Measurements from ENCODE around the gene A4GALT. TPM values are rescaled to one million over a fixed set of nuclear protein-coding genes. Genes with fewer than 3 reads are reported as not detected.

Gene A4GALT
- total RNA-seq = 5.4 and 9.9 TPM in 2 replicates

DNA sequence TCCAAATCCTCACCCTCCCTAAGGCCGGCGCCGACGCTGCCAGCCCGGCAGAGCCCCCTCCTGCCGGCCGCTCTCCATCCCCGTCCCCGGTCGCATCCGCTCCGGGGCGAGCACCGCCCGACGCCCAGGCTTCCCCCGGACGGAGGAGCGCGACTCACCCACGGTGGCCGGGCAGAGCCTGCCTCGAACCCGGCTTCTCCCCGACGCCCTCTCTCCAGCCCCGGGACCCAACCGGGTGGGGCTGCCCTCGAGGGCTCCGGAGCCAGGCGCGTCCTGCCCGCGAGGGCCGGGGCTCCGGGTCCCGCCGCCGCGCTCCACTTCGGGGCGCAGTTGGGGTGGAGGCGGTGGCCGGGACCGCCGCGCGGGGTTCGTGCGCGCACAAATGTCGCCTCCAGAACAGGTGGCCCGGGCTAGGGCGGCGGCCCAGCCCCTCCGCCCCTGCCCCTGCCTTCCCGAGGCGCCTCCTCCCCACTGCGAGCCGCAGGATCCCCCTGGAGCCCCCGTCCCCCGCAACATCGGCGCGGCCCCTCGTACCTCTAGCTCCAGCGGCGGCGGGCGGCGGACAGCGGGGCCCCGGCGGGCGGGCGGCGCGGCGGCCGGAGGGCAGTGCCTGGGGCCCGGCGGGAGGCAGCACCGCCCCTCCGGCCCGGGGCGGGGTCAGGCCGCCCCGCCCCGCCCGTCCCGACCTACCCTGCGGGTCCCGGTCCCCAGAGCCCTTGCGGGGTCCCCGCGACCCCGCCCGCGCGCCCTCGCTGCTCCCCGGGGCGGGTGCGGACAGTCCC lies at the start of gene A4GALT:
Gene A4GALT, minus strand, starts transcription at position 608 of the 782 bp plus-strand sequence. CDS start 26,919 bp downstream, outside the sequence.

GRCh38 chr22:42649246-42650099 lies 71.2 kb downstream of the A4GALT start, which contains the start of gene CYB5R3:
Gene CYB5R3, minus strand, starts transcription at chr22:42649392. Its CDS starts 77 bp downstream, at chr22:42649315.

Other genes with a start within 250 kb of the A4GALT start
- 26.3 and 52.1 TPM in 2 replicates for gene RRP7A, start 201.1 kb downstream of the A4GALT start, total RNA-seq
- 1.4 and 2.3 TPM in 2 replicates for gene SERHL2, start 166.9 kb downstream of the A4GALT start, total RNA-seq
- 22.5 and 28.9 TPM in 2 replicates for gene POLDIP3, start 106.0 kb downstream of the A4GALT start, total RNA-seq
- not detected in 2 replicates for gene ATP5MGL, start 80.3 kb downstream of the A4GALT start, total RNA-seq
- gene CYB5R3, start 71.5 kb downstream of the A4GALT start, total RNA-seq = 97.3 and 111 TPM in 2 replicates
- gene ARFGAP3, start 136.4 kb upstream of the A4GALT start, total RNA-seq = 35.1 and 40.4 TPM in 2 replicates